ENCODE data around the gene IQCK. TPM values are rescaled to one million over a fixed set of nuclear protein-coding genes. Genes with fewer than 3 reads are reported as not detected.

Gene IQCK
- total RNA-seq, 1 donor from 2014 or later, result not detected

DNA sequence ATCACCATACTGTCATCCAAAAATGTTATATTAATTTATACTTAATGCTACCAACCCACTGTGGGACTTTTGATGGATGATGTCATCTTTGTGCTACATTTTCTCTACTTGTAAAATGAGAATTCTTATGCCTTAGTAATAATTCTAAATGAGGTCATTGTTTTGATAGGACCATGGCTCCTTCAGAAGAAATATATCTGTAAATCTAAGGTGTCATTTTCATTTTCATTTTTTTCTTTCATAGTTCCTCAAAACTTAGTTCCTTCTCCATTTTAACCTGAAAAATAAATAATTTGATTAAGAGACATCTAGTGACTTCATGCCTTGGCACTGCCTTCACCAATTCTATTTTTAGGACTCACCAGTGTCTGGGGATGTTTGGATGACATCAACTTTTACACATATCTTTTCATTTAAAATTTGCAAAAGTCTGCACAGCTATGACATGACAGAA, 117.9 kb downstream of the IQCK start:
- no peaks in the 10 kb centered on the region for H3K36me3 ChIP-seq
- no peak overlapping the region for H3K27ac ChIP-seq
- H3K4me1 ChIP-seq, result no peaks in the 10 kb centered on the region
- no peak for TF ChIP-seq CTCF (IDR thresholded peaks at IDR 0.05)
- H3K4me3 ChIP-seq, result no peak overlapping the region
- H3K9me3 ChIP-seq, result no peaks in the 10 kb centered on the region
- no peaks in the 10 kb centered on the region for H3K27me3 ChIP-seq
- intact Hi-C loops (cut with DNase I), result no loop called here
- DNase-seq (ENCODE audit: low spot score in 2 of 2), result no peak

DNA sequence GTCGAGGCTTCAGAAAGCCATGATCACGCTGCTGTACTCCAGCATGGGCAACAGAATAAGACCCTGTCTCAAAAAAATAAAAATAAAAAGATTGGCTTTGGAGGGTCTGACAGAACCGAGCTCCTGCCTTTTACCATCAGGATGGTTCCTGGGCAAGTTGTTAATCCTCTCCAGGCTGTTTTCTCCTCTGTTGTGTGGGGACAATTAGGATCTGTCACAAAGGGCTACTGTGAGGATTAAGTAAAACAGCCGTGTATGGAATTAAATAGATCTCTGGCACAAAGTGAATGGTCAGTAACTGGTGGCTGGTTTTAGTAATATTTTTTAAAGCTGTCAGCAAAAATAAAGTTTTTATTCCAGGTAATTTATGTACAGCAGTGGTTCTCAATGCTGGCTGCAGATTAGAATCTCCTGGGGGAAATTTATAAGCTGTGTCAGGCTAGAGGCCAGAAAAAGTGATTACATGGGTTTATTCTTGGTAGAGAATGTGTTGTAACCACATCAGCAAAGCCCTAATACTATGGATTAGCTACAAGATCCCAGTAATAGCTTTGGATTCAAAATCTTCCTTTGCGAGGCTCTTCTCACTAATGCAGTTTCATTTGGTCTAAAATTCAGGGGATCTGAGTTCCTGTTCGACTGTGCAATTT, 119.4 kb downstream of the IQCK start:
- DNase-seq (ENCODE audit: low spot score in 2 of 2), result no peak
- no peaks in the 10 kb centered on the region for H3K9me3 ChIP-seq
- no peak overlapping the region for H3K4me3 ChIP-seq
- H3K27ac ChIP-seq, result no peak overlapping the region
- no peaks in the 10 kb centered on the region for H3K36me3 ChIP-seq
- H3K27me3 ChIP-seq, result no peaks in the 10 kb centered on the region
- H3K4me1 ChIP-seq, result no peaks in the 10 kb centered on the region
- no peak for TF ChIP-seq CTCF (IDR thresholded peaks at IDR 0.05)
- intact Hi-C loops (cut with DNase I), result no loop called here

- no peak overlapping the region for H3K4me3 ChIP-seq
- no peaks in the 10 kb centered on the region for H3K27me3 ChIP-seq
- no peaks in the 10 kb centered on the region for H3K36me3 ChIP-seq
- H3K27ac ChIP-seq, result no peak overlapping the region
- DNase-seq (ENCODE audit: low spot score in 2 of 2), result no peak
- H3K9me3 ChIP-seq, result no peaks in the 10 kb centered on the region
- no peak for TF ChIP-seq CTCF (IDR thresholded peaks at IDR 0.05)
- intact Hi-C loops (cut with DNase I), result no loop called here
- H3K4me1 ChIP-seq, result no peaks in the 10 kb centered on the region
Measured at GRCh38 chr16:19837984-19838707, 120.1 kb downstream of the IQCK start.

- Histone ChIP-seq H3K36me3 (no peaks in the 10 kb centered on the region), H3K27me3 (no peaks in the 10 kb centered on the region), H3K9me3 (no peaks in the 10 kb centered on the region), H3K4me3 (no peak overlapping the region), H3K4me1 (no peaks in the 10 kb centered on the region), H3K27ac (no peak overlapping the region)
- no peak for DNase-seq (ENCODE audit: low spot score in 2 of 2)
- intact Hi-C loops (cut with DNase I), result no loop called here
- TF ChIP-seq CTCF (IDR thresholded peaks at IDR 0.05), result no peak
Measured at GRCh38 chr16:19840524-19841110, 122.5 kb downstream of the IQCK start.

GRCh38 chr16:19841184-19841583, 123.1 kb downstream of the IQCK start:
- DNase-seq (ENCODE audit: low spot score in 2 of 2), result no peak
- intact Hi-C loops (cut with DNase I), result no loop called here
- H3K27me3 ChIP-seq, result no peaks in the 10 kb centered on the region
- TF ChIP-seq CTCF (IDR thresholded peaks at IDR 0.05), result no peak
- H3K4me1 ChIP-seq, result no peaks in the 10 kb centered on the region
- no peaks in the 10 kb centered on the region for H3K9me3 ChIP-seq
- H3K4me3 ChIP-seq, result no peak overlapping the region
- H3K36me3 ChIP-seq, result no peaks in the 10 kb centered on the region
- no peak overlapping the region for H3K27ac ChIP-seq
